ENCODE measurements around the gene TPSG1. TPM values are rescaled to one million over a fixed set of nuclear protein-coding genes. Genes with fewer than 3 reads are reported as not detected.

Gene TPSG1
- total RNA-seq, 1 donor from 2014 or later, result not detected

DNA sequence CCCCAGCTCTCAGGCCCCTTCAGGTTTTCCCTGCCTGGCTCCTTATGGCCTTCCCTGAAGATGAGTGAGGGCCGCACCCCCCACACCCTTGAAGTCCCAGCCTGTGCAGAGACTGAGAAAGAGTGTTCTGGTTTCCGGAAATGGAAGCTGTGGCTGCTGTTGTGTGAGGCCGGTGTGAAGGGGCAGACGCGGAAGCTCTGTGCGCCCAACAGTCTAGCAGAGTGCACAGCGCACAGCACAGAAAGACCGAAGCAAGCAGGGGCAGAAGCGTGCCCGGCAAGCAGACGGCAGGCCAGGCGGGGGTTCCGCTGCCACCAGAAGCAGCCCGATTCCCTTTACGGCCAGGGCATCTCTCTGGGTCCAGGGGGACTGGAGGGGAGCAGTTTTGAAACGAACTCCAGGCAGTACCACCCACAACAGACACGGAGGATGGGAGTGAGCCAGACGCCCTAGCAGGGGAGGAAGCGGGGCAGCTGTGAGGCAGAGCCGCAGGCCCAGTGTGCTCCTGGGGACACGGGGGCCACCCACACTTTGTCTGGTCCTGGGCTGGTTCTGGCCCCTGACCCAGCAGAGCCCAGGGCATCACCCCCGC lies 16.7 kb downstream of the TPSG1 start:
- Histone ChIP-seq H3K4me1 (no peaks in the 10 kb centered on the region), H3K9me3 (replicated peaks) (no peaks in the 10 kb centered on the region), H3K27me3 (ENCODE audit: low read depth) (peaks cover 27% of the 10 kb centered on the region), H3K4me3 (no peak overlapping the region), H3K27ac (replicated peaks) (no peak overlapping the region), H3K36me3 (no peaks in the 10 kb centered on the region)
- TF ChIP-seq, protein P1, sequence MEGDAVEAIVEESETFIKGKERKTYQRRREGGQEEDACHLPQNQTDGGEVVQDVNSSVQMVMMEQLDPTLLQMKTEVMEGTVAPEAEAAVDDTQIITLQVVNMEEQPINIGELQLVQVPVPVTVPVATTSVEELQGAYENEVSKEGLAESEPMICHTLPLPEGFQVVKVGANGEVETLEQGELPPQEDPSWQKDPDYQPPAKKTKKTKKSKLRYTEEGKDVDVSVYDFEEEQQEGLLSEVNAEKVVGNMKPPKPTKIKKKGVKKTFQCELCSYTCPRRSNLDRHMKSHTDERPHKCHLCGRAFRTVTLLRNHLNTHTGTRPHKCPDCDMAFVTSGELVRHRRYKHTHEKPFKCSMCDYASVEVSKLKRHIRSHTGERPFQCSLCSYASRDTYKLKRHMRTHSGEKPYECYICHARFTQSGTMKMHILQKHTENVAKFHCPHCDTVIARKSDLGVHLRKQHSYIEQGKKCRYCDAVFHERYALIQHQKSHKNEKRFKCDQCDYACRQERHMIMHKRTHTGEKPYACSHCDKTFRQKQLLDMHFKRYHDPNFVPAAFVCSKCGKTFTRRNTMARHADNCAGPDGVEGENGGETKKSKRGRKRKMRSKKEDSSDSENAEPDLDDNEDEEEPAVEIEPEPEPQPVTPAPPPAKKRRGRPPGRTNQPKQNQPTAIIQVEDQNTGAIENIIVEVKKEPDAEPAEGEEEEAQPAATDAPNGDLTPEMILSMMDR (IDR thresholded peaks at IDR 0.05; ENCODE audit: borderline replicate concordance), result no peak
- intact Hi-C loops (cut with micrococcal nuclease), result no loop called here
- DNase-seq, result no peak

DNA sequence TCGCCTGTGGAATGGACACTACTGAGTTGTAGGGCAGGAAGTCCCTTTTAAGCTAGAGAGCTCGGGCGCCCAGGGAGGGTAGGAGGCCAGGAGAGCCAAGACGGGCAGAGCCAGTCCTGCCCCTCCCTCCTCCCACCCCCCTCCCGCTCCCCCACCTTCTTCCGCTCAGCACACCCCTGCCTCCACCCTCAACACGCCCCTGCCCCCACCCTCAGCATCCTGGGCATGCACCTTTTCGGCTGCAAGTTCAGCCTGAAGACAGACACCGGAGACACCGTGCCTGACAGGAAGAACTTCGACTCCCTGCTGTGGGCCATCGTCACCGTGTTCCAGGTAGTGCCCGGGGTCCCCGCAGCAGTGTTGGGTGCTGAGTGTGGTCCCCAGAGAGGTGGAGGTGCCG lies 18.3 kb downstream of the TPSG1 start:
- H3K9me3 ChIP-seq (replicated peaks), result no peaks in the 10 kb centered on the region
- DNase-seq, result no peak
- intact Hi-C loops (cut with micrococcal nuclease), result no loop called here
- no peak overlapping the region for H3K27ac ChIP-seq (replicated peaks)
- TF ChIP-seq, protein P1 (IDR thresholded peaks at IDR 0.05; ENCODE audit: borderline replicate concordance), result no peak
- no peak overlapping the region for H3K4me3 ChIP-seq
- H3K4me1 ChIP-seq, result no peaks in the 10 kb centered on the region
- no peaks in the 10 kb centered on the region for H3K36me3 ChIP-seq
- H3K27me3 ChIP-seq (ENCODE audit: low read depth), result peaks cover 27% of the 10 kb centered on the region

DNA sequence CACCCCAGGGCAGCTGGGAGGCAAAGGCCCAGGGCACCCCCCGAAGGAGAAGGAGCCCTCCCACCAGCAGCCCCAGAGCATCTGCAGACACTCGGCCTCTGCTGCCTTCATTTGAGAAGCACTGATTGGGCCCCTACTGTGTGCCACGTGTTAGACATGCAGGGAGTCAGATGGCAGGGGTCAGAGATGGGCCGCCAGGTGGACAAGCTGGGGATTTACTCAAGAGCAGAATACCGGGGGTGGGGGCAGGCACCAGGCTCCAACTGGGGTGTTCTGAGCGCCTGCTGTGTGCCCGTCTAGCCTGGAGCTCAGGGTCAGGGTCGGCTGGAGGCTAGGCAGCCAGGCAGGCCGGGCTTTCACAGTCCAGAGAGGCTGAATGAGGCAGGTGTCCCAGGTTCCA lies 18.7 kb downstream of the TPSG1 start:
- Histone ChIP-seq H3K9me3 (replicated peaks) (no peaks in the 10 kb centered on the region), H3K36me3 (no peaks in the 10 kb centered on the region), H3K27ac (replicated peaks) (no peak overlapping the region), H3K4me3 (no peak overlapping the region), H3K4me1 (no peaks in the 10 kb centered on the region), H3K27me3 (ENCODE audit: low read depth) (peaks cover 27% of the 10 kb centered on the region)
- intact Hi-C loops (cut with micrococcal nuclease), result no loop called here
- DNase-seq, result no peak
- TF ChIP-seq, protein P1 (IDR thresholded peaks at IDR 0.05; ENCODE audit: borderline replicate concordance), result no peak

DNA sequence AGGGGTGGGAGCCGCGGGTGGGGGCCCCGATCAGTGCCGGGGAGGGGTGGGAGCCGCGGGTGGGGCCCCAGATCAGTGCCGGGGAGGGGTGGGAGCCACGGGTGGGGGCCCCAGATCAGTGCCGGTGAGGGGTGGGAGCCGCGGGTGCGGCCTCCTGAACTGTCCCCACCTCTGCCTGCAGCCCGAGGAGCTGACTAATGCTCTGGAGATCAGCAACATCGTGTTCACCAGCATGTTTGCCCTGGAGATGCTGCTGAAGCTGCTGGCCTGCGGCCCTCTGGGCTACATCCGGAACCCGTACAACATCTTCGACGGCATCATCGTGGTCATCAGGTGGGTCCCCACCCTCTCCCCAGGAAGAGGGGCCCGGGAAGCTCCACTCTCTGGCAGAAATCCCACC lies 20.1 kb downstream of the TPSG1 start:
- Histone ChIP-seq H3K27me3 (ENCODE audit: low read depth) (peaks cover 19% of the 10 kb centered on the region), H3K36me3 (no peaks in the 10 kb centered on the region), H3K27ac (replicated peaks) (no peak overlapping the region), H3K4me1 (no peaks in the 10 kb centered on the region), H3K4me3 (no peak overlapping the region), H3K9me3 (replicated peaks) (no peaks in the 10 kb centered on the region)
- TF ChIP-seq, protein P1 (IDR thresholded peaks at IDR 0.05; ENCODE audit: borderline replicate concordance), result no peak
- intact Hi-C loops (cut with micrococcal nuclease), result no loop called here
- no peak for DNase-seq

DNA sequence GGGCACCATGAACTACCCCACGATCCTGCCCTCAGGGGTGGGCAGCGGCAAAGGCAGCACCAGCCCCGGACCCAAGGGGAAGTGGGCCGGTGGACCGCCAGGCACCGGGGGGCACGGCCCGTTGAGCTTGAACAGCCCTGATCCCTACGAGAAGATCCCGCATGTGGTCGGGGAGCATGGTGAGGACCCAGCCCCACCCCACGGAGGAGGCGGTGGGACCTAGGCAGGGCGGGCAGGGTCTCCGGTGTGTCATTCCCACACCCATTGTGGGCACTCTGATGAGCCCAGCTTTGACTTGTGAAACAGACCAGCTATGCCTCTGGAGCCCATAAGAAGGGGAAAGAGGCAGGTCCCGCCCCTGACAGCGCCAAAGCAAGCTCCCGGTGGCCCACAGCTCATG lies 22.8 kb downstream of the TPSG1 start:
- intact Hi-C loops (cut with micrococcal nuclease), result no loop called here
- no peak overlapping the region for H3K4me3 ChIP-seq
- no peak for DNase-seq
- H3K36me3 ChIP-seq, result no peaks in the 10 kb centered on the region
- no peaks in the 10 kb centered on the region for H3K9me3 ChIP-seq (replicated peaks)
- H3K27me3 ChIP-seq (ENCODE audit: low read depth), result peaks cover 12% of the 10 kb centered on the region
- H3K27ac ChIP-seq (replicated peaks), result no peak overlapping the region
- TF ChIP-seq, protein P1 (IDR thresholded peaks at IDR 0.05; ENCODE audit: borderline replicate concordance), result no peak
- no peaks in the 10 kb centered on the region for H3K4me1 ChIP-seq
